ENCODE measurements around the gene THOC1. TPM values are rescaled to one million over a fixed set of nuclear protein-coding genes. Genes with fewer than 3 reads are reported as not detected.
"Not testable (repeated sequence)": the region's sequence is repeated elsewhere in the genome, so short reads cannot be mapped to it uniquely, and the experiment has no call there.

THOC1 gene
- total RNA-seq, 3 donors from 2014 or later: 56.2 to 98.9 (median 67.5) TPM

DNA sequence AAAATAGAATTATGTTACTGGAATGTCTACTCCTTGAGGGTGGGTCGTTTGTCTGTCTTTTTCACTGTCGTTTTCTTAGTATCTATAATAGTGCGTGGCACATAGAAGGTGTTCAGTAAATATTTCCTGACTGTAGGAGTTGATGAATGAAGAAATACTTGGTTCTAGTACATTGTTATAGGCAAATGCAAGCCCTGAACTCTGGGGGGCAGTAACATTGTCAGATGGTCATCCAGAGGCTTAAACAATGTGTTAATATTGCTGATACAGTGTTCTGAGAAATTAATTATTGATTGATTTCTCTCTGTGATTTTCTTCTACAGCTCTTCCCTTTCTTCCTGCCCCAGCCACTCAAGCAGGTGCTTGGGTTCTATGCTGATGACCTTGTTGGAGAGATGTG is 24.4 kb upstream of the THOC1 start:
- Histone ChIP-seq H3K36me3 (no peaks in the 10 kb centered on the region), H3K4me1 (no peaks in the 10 kb centered on the region), H3K27ac (no peak overlapping the region), H3K4me3 (no peak overlapping the region), H3K27me3 (no peaks in the 10 kb centered on the region), H3K9me3 (no peaks in the 10 kb centered on the region)
- TF ChIP-seq, protein P1, sequence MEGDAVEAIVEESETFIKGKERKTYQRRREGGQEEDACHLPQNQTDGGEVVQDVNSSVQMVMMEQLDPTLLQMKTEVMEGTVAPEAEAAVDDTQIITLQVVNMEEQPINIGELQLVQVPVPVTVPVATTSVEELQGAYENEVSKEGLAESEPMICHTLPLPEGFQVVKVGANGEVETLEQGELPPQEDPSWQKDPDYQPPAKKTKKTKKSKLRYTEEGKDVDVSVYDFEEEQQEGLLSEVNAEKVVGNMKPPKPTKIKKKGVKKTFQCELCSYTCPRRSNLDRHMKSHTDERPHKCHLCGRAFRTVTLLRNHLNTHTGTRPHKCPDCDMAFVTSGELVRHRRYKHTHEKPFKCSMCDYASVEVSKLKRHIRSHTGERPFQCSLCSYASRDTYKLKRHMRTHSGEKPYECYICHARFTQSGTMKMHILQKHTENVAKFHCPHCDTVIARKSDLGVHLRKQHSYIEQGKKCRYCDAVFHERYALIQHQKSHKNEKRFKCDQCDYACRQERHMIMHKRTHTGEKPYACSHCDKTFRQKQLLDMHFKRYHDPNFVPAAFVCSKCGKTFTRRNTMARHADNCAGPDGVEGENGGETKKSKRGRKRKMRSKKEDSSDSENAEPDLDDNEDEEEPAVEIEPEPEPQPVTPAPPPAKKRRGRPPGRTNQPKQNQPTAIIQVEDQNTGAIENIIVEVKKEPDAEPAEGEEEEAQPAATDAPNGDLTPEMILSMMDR (IDR thresholded peaks at IDR 0.05): no peak
- TF ChIP-seq POLR2AphosphoS5 (IDR thresholded peaks at IDR 0.05): no peak
- TF ChIP-seq POLR2A (IDR thresholded peaks at IDR 0.05): no peak
- intact Hi-C loops (cut with DNase I; ENCODE audit: low total_unique reads): no loop called here
- DNase-seq (ENCODE audit: low spot score in 2 of 2): no peak

DNA sequence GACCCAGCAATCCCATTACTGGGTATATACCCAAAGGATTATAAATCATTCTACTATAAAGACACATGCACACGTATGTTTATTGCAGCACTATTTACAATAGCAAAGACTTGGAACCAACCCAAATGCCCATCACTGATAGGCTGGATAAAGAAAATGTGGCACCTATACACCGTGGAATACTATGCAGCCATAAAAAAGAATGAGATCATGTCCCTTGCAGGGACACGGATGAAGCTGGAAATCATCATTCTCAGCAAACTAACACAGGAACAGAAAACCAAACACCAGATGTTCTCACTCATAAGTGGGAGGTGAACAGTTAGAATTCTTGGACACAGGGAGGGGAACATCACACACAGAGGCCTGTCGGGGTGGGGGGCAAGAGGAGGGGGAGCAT is 22.1 kb upstream of the THOC1 start:
- H3K9me3 ChIP-seq; DNase-seq (ENCODE audit: low spot score in 2 of 2); H3K4me1 ChIP-seq; H3K4me3 ChIP-seq; H3K27ac ChIP-seq; H3K36me3 ChIP-seq; H3K27me3 ChIP-seq: not testable (repeated sequence)
- intact Hi-C loops (cut with DNase I; ENCODE audit: low total_unique reads): loop anchor here (10.0 kb wide), 1 partner anchor 315 kb away; no protein-coding TSS in a partner anchor

DNA sequence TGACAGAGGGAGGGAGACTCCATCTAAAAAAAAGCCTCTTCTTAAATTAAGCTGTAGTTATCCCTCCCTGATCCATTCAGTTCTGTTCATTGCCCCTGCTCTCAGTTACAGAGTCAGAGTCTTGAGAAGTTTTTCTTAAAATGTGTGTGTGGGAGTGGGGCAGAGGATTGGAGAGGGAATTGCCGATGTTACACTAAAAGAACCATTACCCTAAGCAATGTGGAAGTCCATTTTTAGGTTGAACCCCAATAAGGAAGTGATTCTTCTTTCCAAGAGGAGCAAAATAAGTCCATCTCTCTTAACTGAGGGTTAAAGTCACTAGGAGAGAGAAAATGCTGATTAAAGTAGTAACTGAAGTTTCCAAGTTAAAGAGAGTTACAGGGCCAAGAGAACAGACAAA is 21.2 kb upstream of the THOC1 start:
- H3K4me1 ChIP-seq: no peaks in the 10 kb centered on the region
- DNase-seq (ENCODE audit: low spot score in 2 of 2): no peak
- H3K4me3 ChIP-seq: no peak overlapping the region
- no peak for TF ChIP-seq POLR2A (IDR thresholded peaks at IDR 0.05)
- TF ChIP-seq, protein P1 (IDR thresholded peaks at IDR 0.05): no peak
- TF ChIP-seq POLR2AphosphoS5 (IDR thresholded peaks at IDR 0.05): no peak
- no peaks in the 10 kb centered on the region for H3K9me3 ChIP-seq
- no peak overlapping the region for H3K27ac ChIP-seq
- no peaks in the 10 kb centered on the region for H3K27me3 ChIP-seq
- intact Hi-C loops (cut with DNase I; ENCODE audit: low total_unique reads): loop anchor here (10.0 kb wide), 1 partner anchor 316 kb away; no protein-coding TSS in a partner anchor
- no peaks in the 10 kb centered on the region for H3K36me3 ChIP-seq

DNA sequence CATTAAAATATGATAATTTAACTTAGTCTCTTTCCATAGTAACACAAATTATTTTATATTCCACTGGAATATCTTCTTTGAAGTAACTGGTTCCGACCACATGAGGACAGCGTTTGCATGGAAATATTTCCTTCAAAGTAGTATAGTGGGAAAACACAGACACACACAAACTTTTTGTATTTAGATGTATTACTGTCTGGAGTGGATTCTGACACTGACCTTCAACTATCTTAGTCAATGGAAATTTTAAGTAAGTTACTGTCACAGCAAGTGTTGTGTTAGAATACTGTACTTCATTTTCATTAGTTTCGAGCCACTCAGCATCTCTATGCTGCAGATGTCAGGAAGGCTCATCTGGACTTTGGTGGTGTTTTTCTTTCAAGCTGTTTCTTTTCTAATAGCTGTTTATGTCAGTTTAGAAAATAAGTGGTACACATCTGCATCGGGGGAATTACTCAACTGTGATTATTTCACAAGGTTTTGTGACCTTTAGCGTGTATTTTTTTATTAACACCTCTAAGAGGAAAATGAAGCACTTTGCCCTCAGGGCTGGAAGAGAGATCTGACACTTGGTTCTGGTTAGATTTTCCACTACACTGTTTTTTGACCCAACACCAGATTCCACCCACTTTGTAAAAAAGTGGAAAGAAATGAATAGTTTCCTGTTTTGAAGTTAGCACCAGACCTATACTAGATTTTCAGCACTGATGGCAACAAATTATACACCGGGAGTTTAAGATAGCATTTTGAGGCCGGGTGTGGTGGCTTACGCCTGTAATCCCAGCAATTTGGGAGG is 18.9 kb upstream of the THOC1 start:
- Histone ChIP-seq H3K4me3 (no peak overlapping the region), H3K9me3 (no peaks in the 10 kb centered on the region), H3K27me3 (no peaks in the 10 kb centered on the region), H3K4me1 (no peaks in the 10 kb centered on the region), H3K36me3 (no peaks in the 10 kb centered on the region), H3K27ac (no peak overlapping the region)
- no peak for DNase-seq (ENCODE audit: low spot score in 2 of 2)
- no peak for TF ChIP-seq POLR2A (IDR thresholded peaks at IDR 0.05)
- TF ChIP-seq, protein P1 (IDR thresholded peaks at IDR 0.05): peak in 2 of 3 donors; percentile 50 to 56
- intact Hi-C loops (cut with DNase I; ENCODE audit: low total_unique reads): loop anchor here (10.0 kb wide), 1 partner anchor 318 kb away; no protein-coding TSS in a partner anchor

DNA sequence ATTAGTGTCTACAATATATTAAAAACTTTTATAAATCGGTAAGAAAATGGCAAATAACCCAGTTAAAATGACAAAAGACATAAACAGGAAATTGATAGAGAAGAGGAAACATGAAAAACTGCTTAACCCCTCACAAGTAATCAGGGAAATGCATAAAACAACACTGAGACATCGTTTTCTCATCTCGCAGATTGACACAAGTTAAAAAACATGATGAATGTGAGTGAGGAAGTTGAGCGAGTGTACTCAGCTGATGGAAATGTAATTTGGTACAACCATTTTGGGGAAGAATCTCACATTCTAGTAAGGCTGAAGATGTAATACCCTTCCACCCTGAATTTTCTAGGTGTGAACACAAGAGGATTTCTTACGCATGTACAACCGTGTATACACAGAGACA is 18.0 kb upstream of the THOC1 start:
- intact Hi-C loops (cut with DNase I; ENCODE audit: low total_unique reads): loop anchor here (10.0 kb wide), 1 partner anchor 319 kb away; no protein-coding TSS in a partner anchor
- no peak for DNase-seq (ENCODE audit: low spot score in 2 of 2)
- Histone ChIP-seq H3K27ac (no peak overlapping the region), H3K27me3 (no peaks in the 10 kb centered on the region), H3K4me3 (no peak overlapping the region), H3K36me3 (no peaks in the 10 kb centered on the region), H3K9me3 (no peaks in the 10 kb centered on the region), H3K4me1 (no peaks in the 10 kb centered on the region)
- TF ChIP-seq POLR2A (IDR thresholded peaks at IDR 0.05) (no peak), POLR2AphosphoS5 (IDR thresholded peaks at IDR 0.05) (no peak)
- TF ChIP-seq, protein P1 (IDR thresholded peaks at IDR 0.05): no peak

All from breast epithelium (tissue), 4 donors.